ENCODE results near the gene LIF.

GRCh38 chr22:30222321-30222720 lies 24.2 kb downstream of the LIF start:
- no peak for TF ChIP-seq CTCF (IDR thresholded peaks at IDR 0.05)
- TF ChIP-seq POLR2AphosphoS5 (IDR thresholded peaks at IDR 0.05), result no peak
- TF ChIP-seq EP300 (IDR thresholded peaks at IDR 0.05), result no peak
- TF ChIP-seq POLR2A (IDR thresholded peaks at IDR 0.05), result no peak

All from stomach (tissue), 4 donors.